Skeletal muscle tissue (tissue), 4 donors: Measurements from ENCODE around the gene NPPB. TPM values are rescaled to one million over a fixed set of nuclear protein-coding genes. Genes with fewer than 3 reads are reported as not detected.

Experiments
- H3K27ac ChIP-seq: one replicate; pipeline ENCODE4 v1.7.0; 2013; ENCODE audit warnings: mild to moderate bottlenecking, low read depth, low read length, inconsistent platforms
- H3K27me3 ChIP-seq, 3 donors: one replicate each; pipeline ENCODE4 v1.7.0; 2013; ENCODE audit warnings: low read length in 3 of 3; ENCODE audit not compliant: control insufficient read depth in 3 of 3, insufficient read depth in 3 of 3
- H3K36me3 ChIP-seq, 3 donors: one replicate each; pipeline ENCODE4 v1.7.0; 2013; ENCODE audit warnings: low read length in 3 of 3; ENCODE audit not compliant: control insufficient read depth in 3 of 3, insufficient read depth in 3 of 3
- H3K4me1 ChIP-seq, 3 donors: one replicate each; pipeline ENCODE4 v1.7.0; 2013; ENCODE audit warnings: low read length in 3 of 3, mild to moderate bottlenecking in 3 of 3; ENCODE audit not compliant: control insufficient read depth in 3 of 3, insufficient read depth in 3 of 3
- H3K4me3 ChIP-seq, 3 donors: one replicate each; pipeline ENCODE4 v1.7.0; 2013; ENCODE audit warnings: low read length in 3 of 3
- H3K9ac ChIP-seq, 3 donors: one replicate each; pipeline ENCODE4 v1.7.0; 2013; ENCODE audit warnings: low read length in 3 of 3, mild to moderate bottlenecking in 3 of 3, moderate library complexity in 2 of 3, low read depth in 1 of 3
- H3K9me3 ChIP-seq, 3 donors: one replicate each; pipeline ENCODE4 v1.7.0; 2013; ENCODE audit warnings: low read length in 3 of 3; ENCODE audit not compliant: control insufficient read depth in 3 of 3
- total RNA-seq: library from RNA; depleted of rRNA; stranded (reverse); fragments of >200 nt; gene quantifications from one replicate; pipeline ENCODE4 v1.2.3, GENCODE V29; 2014
- donor health status: Osteomylitis.

Gene NPPB
- total RNA-seq, 1 donor from 2014 or later, result 1.0 TPM

- H3K4me3 ChIP-seq, result no peak overlapping the region
- peaks cover 25 to 52% (median 52%) of the 10 kb centered on the region in 3 donors for H3K4me1 ChIP-seq
- H3K9me3 ChIP-seq, result no peaks in the 10 kb centered on the region
- H3K9ac ChIP-seq, result peak overlapping the region in 1 of 3 donors; percentile 16
- H3K27ac ChIP-seq, result peak overlapping the region; percentile 75
- H3K36me3 ChIP-seq, result no peaks in the 10 kb centered on the region
- peaks cover 0 to 8% (median under 1%) of the 10 kb centered on the region in 3 donors for H3K27me3 ChIP-seq
Observed at GRCh38 chr1:11875094-11875493, 16.3 kb upstream of the NPPB start.

- Histone ChIP-seq H3K9ac (peak overlapping the region in 1 of 3 donors; percentile 57), H3K9me3 (no peaks in the 10 kb centered on the region), H3K27me3 (peaks cover 0 to 8% (median 3%) of the 10 kb centered on the region in 3 donors), H3K36me3 (no peaks in the 10 kb centered on the region), H3K4me1 (peaks cover 20 to 47% (median 47%) of the 10 kb centered on the region in 3 donors), H3K4me3 (no peak overlapping the region), H3K27ac (peak overlapping the region; percentile 75)
Observed at GRCh38 chr1:11874624-11875023, 15.9 kb upstream of the NPPB start.

- Histone ChIP-seq H3K4me1 (peaks cover 16 to 43% (median 43%) of the 10 kb centered on the region in 3 donors), H3K36me3 (no peaks in the 10 kb centered on the region), H3K27me3 (peaks cover 0 to 8% (median 3%) of the 10 kb centered on the region in 3 donors), H3K27ac (peak overlapping the region; percentile 75), H3K4me3 (peak overlapping the region in 1 of 3 donors; percentile 14), H3K9me3 (no peaks in the 10 kb centered on the region), H3K9ac (peak overlapping the region in 1 of 3 donors; percentile 57)
Observed at GRCh38 chr1:11874258-11874562, 15.5 kb upstream of the NPPB start.

- Histone ChIP-seq H3K4me3 (peak overlapping the region in 1 of 3 donors; percentile 14), H3K4me1 (peaks cover 10 to 38% (median 37%) of the 10 kb centered on the region in 3 donors), H3K36me3 (no peaks in the 10 kb centered on the region), H3K27ac (peak overlapping the region; percentile 75), H3K9me3 (no peaks in the 10 kb centered on the region), H3K27me3 (peaks cover 0 to 4% (median 3%) of the 10 kb centered on the region in 3 donors), H3K9ac (peak overlapping the region in 1 of 3 donors; percentile 57)
Observed at GRCh38 chr1:11873395-11874257, 14.9 kb upstream of the NPPB start.

- peaks cover 0 to 3% (median 0%) of the 10 kb centered on the region in 3 donors for H3K27me3 ChIP-seq
- peaks cover 10 to 31% (median 31%) of the 10 kb centered on the region in 3 donors for H3K4me1 ChIP-seq
- H3K4me3 ChIP-seq, result no peak overlapping the region
- no peak overlapping the region for H3K27ac ChIP-seq
- H3K9ac ChIP-seq, result no peak overlapping the region
- H3K36me3 ChIP-seq, result no peaks in the 10 kb centered on the region
- H3K9me3 ChIP-seq, result no peaks in the 10 kb centered on the region
Observed at GRCh38 chr1:11872545-11872944, 13.8 kb upstream of the NPPB start.

GRCh38 chr1:11869650-11870207, 11.0 kb upstream of the NPPB start:
- Histone ChIP-seq H3K9ac (no peak overlapping the region), H3K27ac (no peak overlapping the region), H3K9me3 (no peaks in the 10 kb centered on the region), H3K4me3 (no peak overlapping the region), H3K36me3 (no peaks in the 10 kb centered on the region), H3K4me1 (peaks cover 10 to 25% (median 25%) of the 10 kb centered on the region in 3 donors), H3K27me3 (peaks cover 0 to 3% (median 0%) of the 10 kb centered on the region in 3 donors)

- H3K4me1 ChIP-seq, result peaks cover 5 to 19% (median 18%) of the 10 kb centered on the region in 3 donors
- no peak overlapping the region for H3K9ac ChIP-seq
- no peaks in the 10 kb centered on the region for H3K9me3 ChIP-seq
- H3K27me3 ChIP-seq, result peaks cover 0 to 3% (median 0%) of the 10 kb centered on the region in 3 donors
- no peak overlapping the region for H3K4me3 ChIP-seq
- H3K36me3 ChIP-seq, result no peaks in the 10 kb centered on the region
- H3K27ac ChIP-seq, result no peak overlapping the region
Observed at GRCh38 chr1:11869104-11869503, 10.4 kb upstream of the NPPB start.

GRCh38 chr1:11868331-11868980, 9.7 kb upstream of the NPPB start:
- Histone ChIP-seq H3K27ac (no peak overlapping the region), H3K9ac (no peak overlapping the region), H3K4me3 (no peak overlapping the region), H3K27me3 (peaks cover 0 to 3% (median 0%) of the 10 kb centered on the region in 3 donors), H3K4me1 (peaks cover 0 to 12% (median 12%) of the 10 kb centered on the region in 3 donors), H3K9me3 (no peaks in the 10 kb centered on the region), H3K36me3 (no peaks in the 10 kb centered on the region)

GRCh38 chr1:11862890-11863289, 4.1 kb upstream of the NPPB start:
- Histone ChIP-seq H3K4me3 (no peak overlapping the region), H3K36me3 (no peaks in the 10 kb centered on the region), H3K4me1 (no peaks in the 10 kb centered on the region), H3K27me3 (peaks cover 24 to 30% (median 26%) of the 10 kb centered on the region in 3 donors), H3K9me3 (no peaks in the 10 kb centered on the region), H3K27ac (no peak overlapping the region), H3K9ac (no peak overlapping the region)
